ENCODE data around the gene DRC1.

Gene DRC1

DNA sequence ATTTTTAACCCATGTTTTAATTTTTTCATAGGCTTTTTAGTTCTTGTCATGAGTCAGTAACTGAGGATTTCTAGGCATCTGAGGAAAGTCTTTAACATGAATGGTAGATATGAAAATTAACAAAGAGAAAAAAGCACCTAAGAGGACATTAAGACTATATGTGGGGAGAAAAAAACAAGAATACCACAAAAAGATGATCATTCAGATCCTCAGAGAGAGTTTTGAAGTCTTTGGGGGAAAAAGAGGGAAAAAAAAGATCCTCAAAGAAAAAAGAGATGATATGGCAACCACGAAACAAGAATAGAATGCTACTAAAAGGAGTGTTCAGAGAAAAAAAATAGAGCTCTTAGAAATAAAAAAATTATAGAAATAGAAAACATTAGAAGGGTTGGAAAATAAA is 8.1 kb downstream of the DRC1 start:
- no peaks in the 10 kb centered on the region for H3K9me3 ChIP-seq (ENCODE audit: severe bottlenecking)
- H3K27me3 ChIP-seq (ENCODE audit: insufficient read depth, low read depth, severe bottlenecking): no peaks in the 10 kb centered on the region
- TF ChIP-seq, protein P1, sequence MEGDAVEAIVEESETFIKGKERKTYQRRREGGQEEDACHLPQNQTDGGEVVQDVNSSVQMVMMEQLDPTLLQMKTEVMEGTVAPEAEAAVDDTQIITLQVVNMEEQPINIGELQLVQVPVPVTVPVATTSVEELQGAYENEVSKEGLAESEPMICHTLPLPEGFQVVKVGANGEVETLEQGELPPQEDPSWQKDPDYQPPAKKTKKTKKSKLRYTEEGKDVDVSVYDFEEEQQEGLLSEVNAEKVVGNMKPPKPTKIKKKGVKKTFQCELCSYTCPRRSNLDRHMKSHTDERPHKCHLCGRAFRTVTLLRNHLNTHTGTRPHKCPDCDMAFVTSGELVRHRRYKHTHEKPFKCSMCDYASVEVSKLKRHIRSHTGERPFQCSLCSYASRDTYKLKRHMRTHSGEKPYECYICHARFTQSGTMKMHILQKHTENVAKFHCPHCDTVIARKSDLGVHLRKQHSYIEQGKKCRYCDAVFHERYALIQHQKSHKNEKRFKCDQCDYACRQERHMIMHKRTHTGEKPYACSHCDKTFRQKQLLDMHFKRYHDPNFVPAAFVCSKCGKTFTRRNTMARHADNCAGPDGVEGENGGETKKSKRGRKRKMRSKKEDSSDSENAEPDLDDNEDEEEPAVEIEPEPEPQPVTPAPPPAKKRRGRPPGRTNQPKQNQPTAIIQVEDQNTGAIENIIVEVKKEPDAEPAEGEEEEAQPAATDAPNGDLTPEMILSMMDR (IDR thresholded peaks at IDR 0.05; ENCODE audit: low read depth, low read length): no peak
- no peak overlapping the region for H3K27ac ChIP-seq
- no peak overlapping the region for H3K4me3 ChIP-seq (ENCODE audit: low read depth, low read length)
- DNase-seq: no peak
- no peaks in the 10 kb centered on the region for H3K36me3 ChIP-seq

DNA sequence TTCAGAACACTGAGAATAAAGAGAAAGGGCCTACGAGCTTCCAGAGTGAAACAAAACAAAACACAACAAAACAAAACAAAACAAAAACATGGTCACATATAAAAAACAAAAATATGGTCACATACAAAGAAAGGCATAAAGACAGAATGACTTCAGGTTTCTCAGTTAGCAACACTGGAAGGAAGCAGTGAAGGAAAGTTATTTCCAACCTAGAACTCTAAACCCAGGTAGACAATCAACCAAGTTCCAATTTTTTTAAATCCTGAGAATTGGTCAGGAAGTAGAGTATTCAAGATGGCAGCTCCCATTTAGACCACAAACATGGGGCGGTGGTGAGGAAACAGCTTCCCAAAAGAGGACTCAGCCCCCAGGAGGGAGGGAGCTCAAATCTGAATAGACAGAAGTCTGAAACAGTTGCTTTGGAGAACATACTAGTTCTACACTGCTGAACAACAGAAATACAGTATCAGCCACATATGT is 9.1 kb downstream of the DRC1 start:
- no peak overlapping the region for H3K4me3 ChIP-seq (ENCODE audit: low read depth, low read length)
- no peaks in the 10 kb centered on the region for H3K36me3 ChIP-seq
- H3K27me3 ChIP-seq (ENCODE audit: insufficient read depth, low read depth, severe bottlenecking): no peaks in the 10 kb centered on the region
- no peaks in the 10 kb centered on the region for H3K9me3 ChIP-seq (ENCODE audit: severe bottlenecking)
- DNase-seq: no peak
- TF ChIP-seq, protein P1 (IDR thresholded peaks at IDR 0.05; ENCODE audit: low read depth, low read length): no peak
- H3K27ac ChIP-seq: no peak overlapping the region

DNA sequence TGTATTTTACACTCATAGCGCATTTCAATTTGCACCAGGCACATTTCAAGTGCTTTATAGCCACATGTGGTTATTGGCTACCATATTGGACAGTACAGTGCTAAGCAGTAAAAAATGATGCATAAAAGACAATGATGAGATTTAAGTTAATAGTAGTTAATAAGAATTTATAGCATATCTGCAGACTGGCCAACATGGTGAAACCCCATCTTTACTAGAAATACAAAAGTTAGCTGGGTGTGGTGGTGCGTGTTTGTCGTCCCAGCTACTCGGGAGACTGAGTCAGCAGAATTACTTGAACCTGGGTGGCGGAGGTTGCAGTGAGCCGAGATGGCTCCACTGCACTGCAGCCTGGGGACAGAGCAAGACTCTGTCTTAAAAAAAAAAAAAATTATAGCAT is 9.7 kb downstream of the DRC1 start:
- Histone ChIP-seq H3K9me3 (ENCODE audit: severe bottlenecking) (no peaks in the 10 kb centered on the region), H3K4me3 (ENCODE audit: low read depth, low read length) (no peak overlapping the region), H3K27me3 (ENCODE audit: insufficient read depth, low read depth, severe bottlenecking) (no peaks in the 10 kb centered on the region), H3K36me3 (no peaks in the 10 kb centered on the region), H3K27ac (no peak overlapping the region)
- TF ChIP-seq, protein P1 (IDR thresholded peaks at IDR 0.05; ENCODE audit: low read depth, low read length): no peak
- no peak for DNase-seq

GRCh38 chr2:26412091-26412673 is 10.5 kb downstream of the DRC1 start:
- Histone ChIP-seq H3K9me3 (ENCODE audit: severe bottlenecking) (no peaks in the 10 kb centered on the region), H3K4me3 (ENCODE audit: low read depth, low read length) (no peak overlapping the region), H3K27ac (no peak overlapping the region), H3K36me3 (no peaks in the 10 kb centered on the region), H3K27me3 (ENCODE audit: insufficient read depth, low read depth, severe bottlenecking) (no peaks in the 10 kb centered on the region)
- no peak for DNase-seq
- TF ChIP-seq, protein P1 (IDR thresholded peaks at IDR 0.05; ENCODE audit: low read depth, low read length): no peak

DNA sequence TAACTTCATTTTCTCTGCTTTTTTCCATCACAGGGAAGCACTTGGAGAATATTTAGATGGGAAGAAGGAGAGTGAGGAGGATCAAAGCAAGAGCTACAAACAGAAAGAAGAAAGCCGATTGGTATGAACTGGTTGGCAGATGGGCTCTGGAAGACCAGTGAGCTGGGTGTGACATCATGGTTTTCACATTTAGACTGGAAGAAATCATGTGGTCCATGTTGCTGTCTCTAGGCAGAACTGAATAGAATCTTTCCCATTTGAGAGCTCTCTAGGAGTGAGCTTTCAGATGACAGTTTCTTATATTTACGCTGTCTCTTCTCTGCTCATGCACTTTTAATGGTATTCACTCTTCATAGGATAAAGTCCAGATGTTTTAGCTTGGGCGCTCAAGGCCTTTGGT is 12.6 kb downstream of the DRC1 start:
- H3K27me3 ChIP-seq (ENCODE audit: insufficient read depth, low read depth, severe bottlenecking): no peaks in the 10 kb centered on the region
- TF ChIP-seq, protein P1 (IDR thresholded peaks at IDR 0.05; ENCODE audit: low read depth, low read length): no peak
- H3K4me3 ChIP-seq (ENCODE audit: low read depth, low read length): no peak overlapping the region
- DNase-seq: no peak
- H3K27ac ChIP-seq: no peak overlapping the region
- H3K36me3 ChIP-seq: no peaks in the 10 kb centered on the region
- H3K9me3 ChIP-seq (ENCODE audit: severe bottlenecking): no peaks in the 10 kb centered on the region

DNA sequence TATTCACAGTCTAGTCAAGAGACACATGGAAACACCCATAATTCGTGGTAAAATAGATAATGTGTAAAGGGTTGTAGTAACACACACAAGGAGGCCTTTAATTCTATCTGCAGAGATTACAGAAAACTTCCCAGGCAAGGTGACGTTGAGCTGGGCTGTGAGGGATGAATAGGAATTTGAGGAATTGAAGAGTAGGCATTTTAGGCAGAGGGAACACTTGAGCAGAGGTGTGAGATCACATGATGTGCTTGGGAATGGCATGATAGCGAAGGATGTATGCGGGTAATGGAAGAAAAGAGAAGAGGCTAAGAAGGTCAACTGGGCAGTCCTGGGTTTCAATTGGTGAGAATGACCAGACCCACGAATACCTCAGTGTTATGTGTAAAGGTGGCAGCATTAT is 20.2 kb downstream of the DRC1 start:
- Histone ChIP-seq H3K27me3 (ENCODE audit: insufficient read depth, low read depth, severe bottlenecking) (no peaks in the 10 kb centered on the region), H3K27ac (no peak overlapping the region; the same call in none of the 2 replicates), H3K4me3 (ENCODE audit: low read depth, low read length) (no peak overlapping the region), H3K9me3 (ENCODE audit: severe bottlenecking) (no peaks in the 10 kb centered on the region), H3K36me3 (no peaks in the 10 kb centered on the region)
- TF ChIP-seq, protein P1 (IDR thresholded peaks at IDR 0.05; ENCODE audit: low read depth, low read length): no peak
- DNase-seq: no peak
